K562 (cell line): ENCODE results near the gene XRCC5. TPM values are rescaled to one million over a fixed set of nuclear protein-coding genes. Genes with fewer than 3 reads are reported as not detected.

Source experiments
- FIP1L1 ChIP-seq: fragments of 200-400 bp; formaldehyde crosslinking; IDR thresholded peaks from 2 replicates; pipeline ENCODE4 v1.6.1; 2018; ENCODE audit warnings: mild to moderate bottlenecking, low read depth, low read length; ENCODE audit not compliant: poor library complexity, severe bottlenecking
- GTF2E2 ChIP-seq: fragments of 200-800 bp; sonication (Bioruptor generic); IDR thresholded peaks from 2 replicates; pipeline ENCODE4 v1.6.1; 2016; ENCODE audit warnings: missing genetic modification characterization, missing compliant biosample characterization
- HNRNPK ChIP-seq: fragments of 200-400 bp; formaldehyde crosslinking; IDR thresholded peaks from one replicate; pipeline ENCODE4 v1.6.1; 2018; ENCODE audit warnings: mild to moderate bottlenecking, low read depth, low read length; ENCODE audit not compliant: poor library complexity, severe bottlenecking
- NFATC3 ChIP-seq: fragments of 450-650 bp; IDR thresholded peaks from 2 replicates; pipeline ENCODE4 v1.6.1; 2017; ENCODE audit warnings: mild to moderate bottlenecking
- NR3C1 ChIP-seq: sonication (generic); formaldehyde crosslinking; IDR thresholded peaks from 2 replicates; pipeline ENCODE4 v1.8.1; 2022; ENCODE audit warnings: missing genetic modification reagents
- SMARCE1 ChIP-seq: fragments of 450-650 bp; IDR thresholded peaks from 2 replicates; pipeline ENCODE4 v1.7.1; 2016; ENCODE audit warnings: mild to moderate bottlenecking
- THRAP3 ChIP-seq: fragments of 450-650 bp; IDR thresholded peaks from 2 replicates; pipeline ENCODE4 v1.6.1; 2016; ENCODE audit warnings: mild to moderate bottlenecking, inconsistent platforms, borderline replicate concordance
- YBX1 ChIP-seq: fragments of 450-650 bp; IDR thresholded peaks from 2 replicates; pipeline ENCODE4 v1.7.1; 2016; ENCODE audit warnings: mild to moderate bottlenecking
- ZBED1 ChIP-seq: IDR thresholded peaks from 2 replicates; pipeline ENCODE4 v1.6.1; 2014
- ZZZ3 ChIP-seq: fragments of 450-650 bp; IDR thresholded peaks from 2 replicates; pipeline ENCODE4 v1.6.1; 2016; ENCODE audit warnings: antibody characterized with exemption, mild to moderate bottlenecking, moderate library complexity
- polyA plus RNA-seq, 8 experiments: library from polyadenylated mRNA; depleted of rRNA in 4 of 8; stranded (reverse) in 5 of 8; unstranded in 3 of 8; fragments of >200 nt; fragmentation: Nextera tagmentation in 2 of 8; fragmentation: Illumina TruSeq in 1 of 8; extraction: Ambion mirVana in 2 of 8; extraction: Trizol in 1 of 8; gene quantifications; 2 replicates each; pipeline versions ENCODE4 v1.2.1 to v1.2.3, GENCODE V29; 2011 to 2014; ENCODE audit warnings: inconsistent platforms in 1 of 8, missing spikeins in 1 of 8
- total RNA-seq, 7 experiments: library from RNA; depleted of rRNA in 6 of 7; stranded (reverse); fragments of >200 nt in 6 of 7; fragmentation: Illumina TruSeq in 2 of 7; extraction: Trizol in 2 of 7; gene quantifications; 2 replicates each; pipeline versions ENCODE4 v1.2.1 to v1.2.3, GENCODE V29; 2011 to 2021; ENCODE audit warnings: low replicate concordance in 1 of 7
- TF ChIP-seq, protein P1 (sequence below): sonication (generic); formaldehyde crosslinking; IDR thresholded peaks from 2 replicates; pipeline ENCODE4 v1.8.0; 2023; ENCODE audit warnings: mild to moderate bottlenecking, missing genetic modification reagents
- TF ChIP-seq, protein P2 (sequence below): fragments of 250-450 bp; sonication (Bioruptor Pico); IDR thresholded peaks from 2 replicates; pipeline ENCODE4 v1.5.0; 2022; ENCODE audit warnings: mild to moderate bottlenecking
- TF ChIP-seq, protein P3 (sequence below): sonication (generic); formaldehyde crosslinking; IDR thresholded peaks from 2 replicates; pipeline ENCODE4 v1.8.1; 2023; ENCODE audit warnings: mild to moderate bottlenecking, missing genetic modification reagents
- TF ChIP-seq, protein P4 (sequence below), 2 experiments: fragments of 250-450 bp in 1 of 2; fragments of 450-650 bp in 1 of 2; sonication (Bioruptor Pico) in 1 of 2; IDR thresholded peaks; 2 replicates each; pipeline versions ENCODE4 v1.6.1 to v1.8.0; 2016 to 2021; ENCODE audit warnings: mild to moderate bottlenecking in 2 of 2, moderate library complexity in 2 of 2, missing compliant biosample characterization in 1 of 2, missing genetic modification characterization in 1 of 2
- TF ChIP-seq, protein P5 (sequence below): sonication (generic); formaldehyde crosslinking; IDR thresholded peaks from 2 replicates; pipeline ENCODE4 v1.8.0; 2022; ENCODE audit warnings: mild to moderate bottlenecking, missing genetic modification reagents

Gene XRCC5
- total and polyA plus RNA-seq, 9 of the 15 experiments (the other 6 are each of a cell fraction or from before 2014, with no cell fraction given) = 168 to 551 (median 297) TPM

DNA sequence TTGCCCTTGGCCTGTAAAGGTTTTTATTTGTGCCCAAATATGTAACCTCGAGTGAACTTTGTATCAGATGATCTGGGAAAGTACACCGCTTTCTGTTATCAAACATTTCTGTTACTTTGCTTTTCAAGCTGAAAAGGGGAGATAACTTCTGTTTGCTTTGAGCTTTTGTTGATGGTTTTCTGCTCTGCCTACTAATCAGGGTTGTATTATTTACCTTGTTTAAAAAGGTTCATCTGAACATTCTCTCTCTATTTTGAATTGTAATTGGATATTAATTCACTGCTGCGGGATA lies 79.4 kb downstream of the XRCC5 start (continued):
- TF ChIP-seq FIP1L1 (no peak), SMARCE1 (peak; percentile 88), ZZZ3 (no peak), ZBED1 (no peak), GTF2E2 (tag) (no peak), HNRNPK (no peak), YBX1 (no peak), NFATC3 (no peak), THRAP3 (no peak), NR3C1 (no peak)
- TF ChIP-seq, protein P1, sequence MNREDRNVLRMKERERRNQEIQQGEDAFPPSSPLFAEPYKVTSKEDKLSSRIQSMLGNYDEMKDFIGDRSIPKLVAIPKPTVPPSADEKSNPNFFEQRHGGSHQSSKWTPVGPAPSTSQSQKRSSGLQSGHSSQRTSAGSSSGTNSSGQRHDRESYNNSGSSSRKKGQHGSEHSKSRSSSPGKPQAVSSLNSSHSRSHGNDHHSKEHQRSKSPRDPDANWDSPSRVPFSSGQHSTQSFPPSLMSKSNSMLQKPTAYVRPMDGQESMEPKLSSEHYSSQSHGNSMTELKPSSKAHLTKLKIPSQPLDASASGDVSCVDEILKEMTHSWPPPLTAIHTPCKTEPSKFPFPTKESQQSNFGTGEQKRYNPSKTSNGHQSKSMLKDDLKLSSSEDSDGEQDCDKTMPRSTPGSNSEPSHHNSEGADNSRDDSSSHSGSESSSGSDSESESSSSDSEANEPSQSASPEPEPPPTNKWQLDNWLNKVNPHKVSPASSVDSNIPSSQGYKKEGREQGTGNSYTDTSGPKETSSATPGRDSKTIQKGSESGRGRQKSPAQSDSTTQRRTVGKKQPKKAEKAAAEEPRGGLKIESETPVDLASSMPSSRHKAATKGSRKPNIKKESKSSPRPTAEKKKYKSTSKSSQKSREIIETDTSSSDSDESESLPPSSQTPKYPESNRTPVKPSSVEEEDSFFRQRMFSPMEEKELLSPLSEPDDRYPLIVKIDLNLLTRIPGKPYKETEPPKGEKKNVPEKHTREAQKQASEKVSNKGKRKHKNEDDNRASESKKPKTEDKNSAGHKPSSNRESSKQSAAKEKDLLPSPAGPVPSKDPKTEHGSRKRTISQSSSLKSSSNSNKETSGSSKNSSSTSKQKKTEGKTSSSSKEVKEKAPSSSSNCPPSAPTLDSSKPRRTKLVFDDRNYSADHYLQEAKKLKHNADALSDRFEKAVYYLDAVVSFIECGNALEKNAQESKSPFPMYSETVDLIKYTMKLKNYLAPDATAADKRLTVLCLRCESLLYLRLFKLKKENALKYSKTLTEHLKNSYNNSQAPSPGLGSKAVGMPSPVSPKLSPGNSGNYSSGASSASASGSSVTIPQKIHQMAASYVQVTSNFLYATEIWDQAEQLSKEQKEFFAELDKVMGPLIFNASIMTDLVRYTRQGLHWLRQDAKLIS (CRISPR knock-in tag) = no peak
- TF ChIP-seq, protein P2, sequence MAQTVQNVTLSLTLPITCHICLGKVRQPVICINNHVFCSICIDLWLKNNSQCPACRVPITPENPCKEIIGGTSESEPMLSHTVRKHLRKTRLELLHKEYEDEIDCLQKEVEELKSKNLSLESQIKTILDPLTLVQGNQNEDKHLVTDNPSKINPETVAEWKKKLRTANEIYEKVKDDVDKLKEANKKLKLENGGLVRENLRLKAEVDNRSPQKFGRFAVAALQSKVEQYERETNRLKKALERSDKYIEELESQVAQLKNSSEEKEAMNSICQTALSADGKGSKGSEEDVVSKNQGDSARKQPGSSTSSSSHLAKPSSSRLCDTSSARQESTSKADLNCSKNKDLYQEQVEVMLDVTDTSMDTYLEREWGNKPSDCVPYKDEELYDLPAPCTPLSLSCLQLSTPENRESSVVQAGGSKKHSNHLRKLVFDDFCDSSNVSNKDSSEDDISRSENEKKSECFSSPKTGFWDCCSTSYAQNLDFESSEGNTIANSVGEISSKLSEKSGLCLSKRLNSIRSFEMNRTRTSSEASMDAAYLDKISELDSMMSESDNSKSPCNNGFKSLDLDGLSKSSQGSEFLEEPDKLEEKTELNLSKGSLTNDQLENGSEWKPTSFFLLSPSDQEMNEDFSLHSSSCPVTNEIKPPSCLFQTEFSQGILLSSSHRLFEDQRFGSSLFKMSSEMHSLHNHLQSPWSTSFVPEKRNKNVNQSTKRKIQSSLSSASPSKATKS = no peak
- TF ChIP-seq, protein P3, sequence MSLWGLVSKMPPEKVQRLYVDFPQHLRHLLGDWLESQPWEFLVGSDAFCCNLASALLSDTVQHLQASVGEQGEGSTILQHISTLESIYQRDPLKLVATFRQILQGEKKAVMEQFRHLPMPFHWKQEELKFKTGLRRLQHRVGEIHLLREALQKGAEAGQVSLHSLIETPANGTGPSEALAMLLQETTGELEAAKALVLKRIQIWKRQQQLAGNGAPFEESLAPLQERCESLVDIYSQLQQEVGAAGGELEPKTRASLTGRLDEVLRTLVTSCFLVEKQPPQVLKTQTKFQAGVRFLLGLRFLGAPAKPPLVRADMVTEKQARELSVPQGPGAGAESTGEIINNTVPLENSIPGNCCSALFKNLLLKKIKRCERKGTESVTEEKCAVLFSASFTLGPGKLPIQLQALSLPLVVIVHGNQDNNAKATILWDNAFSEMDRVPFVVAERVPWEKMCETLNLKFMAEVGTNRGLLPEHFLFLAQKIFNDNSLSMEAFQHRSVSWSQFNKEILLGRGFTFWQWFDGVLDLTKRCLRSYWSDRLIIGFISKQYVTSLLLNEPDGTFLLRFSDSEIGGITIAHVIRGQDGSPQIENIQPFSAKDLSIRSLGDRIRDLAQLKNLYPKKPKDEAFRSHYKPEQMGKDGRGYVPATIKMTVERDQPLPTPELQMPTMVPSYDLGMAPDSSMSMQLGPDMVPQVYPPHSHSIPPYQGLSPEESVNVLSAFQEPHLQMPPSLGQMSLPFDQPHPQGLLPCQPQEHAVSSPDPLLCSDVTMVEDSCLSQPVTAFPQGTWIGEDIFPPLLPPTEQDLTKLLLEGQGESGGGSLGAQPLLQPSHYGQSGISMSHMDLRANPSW (CRISPR knock-in tag) = no peak
- TF ChIP-seq, protein P4, sequence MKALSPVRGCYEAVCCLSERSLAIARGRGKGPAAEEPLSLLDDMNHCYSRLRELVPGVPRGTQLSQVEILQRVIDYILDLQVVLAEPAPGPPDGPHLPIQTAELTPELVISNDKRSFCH (CRISPR knock-in tag; IDR thresholded peaks at IDR 0.05) = no peak
- TF ChIP-seq, protein P4 (tag; IDR thresholded peaks at IDR 0.05) = no peak
- TF ChIP-seq, protein P5, sequence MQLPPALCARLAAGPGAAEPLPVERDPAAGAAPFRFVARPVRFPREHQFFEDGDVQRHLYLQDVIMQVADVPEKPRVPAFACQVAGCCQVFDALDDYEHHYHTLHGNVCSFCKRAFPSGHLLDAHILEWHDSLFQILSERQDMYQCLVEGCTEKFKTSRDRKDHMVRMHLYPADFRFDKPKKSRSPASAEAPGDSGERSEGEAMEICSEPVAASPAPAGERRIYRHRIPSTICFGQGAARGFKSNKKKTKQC (CRISPR knock-in tag) = no peak
